ENCODE measurements around the gene ACKR4. TPM values are rescaled to one million over a fixed set of nuclear protein-coding genes. Genes with fewer than 3 reads are reported as not detected.
"Not testable (repeated sequence)": the region's sequence is repeated elsewhere in the genome, so short reads cannot be mapped to it uniquely, and the experiment has no call there.

Gene ACKR4
- total and polyA plus RNA-seq, 2 donors (not counting 1 experiment from before 2014, with no cell fraction given) = 0.15 to 0.21 TPM

DNA sequence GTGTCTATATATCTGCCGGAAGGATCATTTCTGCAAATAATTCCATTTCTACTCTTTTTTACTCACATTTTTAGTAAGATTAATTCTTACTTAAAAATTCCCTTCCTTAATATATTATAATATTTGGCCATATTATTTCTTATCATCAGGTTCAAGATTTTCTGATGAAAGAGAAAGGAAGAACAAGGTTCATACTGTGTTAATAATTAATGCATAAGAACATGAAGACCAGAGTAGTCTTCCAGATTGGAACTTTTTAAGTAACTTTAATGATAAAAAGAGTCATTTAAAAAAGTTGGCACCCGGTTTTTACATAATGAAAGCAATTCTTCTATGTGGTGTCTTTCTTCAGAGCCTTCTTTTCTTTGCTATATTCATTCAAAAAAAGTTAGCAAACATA lies 590 bp downstream of the ACKR4 start:
- ChIA-PET POLR2A (no interaction called here), CTCF (no interaction called here)
- no peaks in the 10 kb centered on the region for H4K20me1 ChIP-seq (ENCODE audit: control insufficient read depth, insufficient read depth, low read length, poor library complexity, severe bottlenecking)
- H3K27me3 ChIP-seq (replicated peaks in 1 of 4; ENCODE audit: control extremely low read depth in 1 of 4, control insufficient read depth in 3 of 4, insufficient read depth in 4 of 4, low read length in 3 of 4) = no peaks in the 10 kb centered on the region
- H3K4me1 ChIP-seq (ENCODE audit: control insufficient read depth in 2 of 2, insufficient read depth in 2 of 2, low read length in 2 of 2) = no peaks in the 10 kb centered on the region
- no peak overlapping the region for H3K4me3 ChIP-seq (ENCODE audit: control extremely low read depth in 1 of 5, extremely low read depth in 1 of 5, insufficient read depth in 1 of 5, low read depth in 2 of 5, low read length in 4 of 5)
- H3K4me2 ChIP-seq (replicated peaks; ENCODE audit: low read depth, low read length, poor library complexity, severe bottlenecking) = no peak overlapping the region
- Mint-ChIP-seq H3K4me3 (no peak overlapping the region), H3K9me3 (ENCODE audit: insufficient read depth) (no peaks in the 10 kb centered on the region), H3K27me3 (no peaks in the 10 kb centered on the region), H3K27ac (no peak overlapping the region), H3K4me1 (no peaks in the 10 kb centered on the region)
- ATAC-seq (ENCODE audit: low read depth) (no peak), DNase-seq (no peak)
- H2AFZ ChIP-seq (ENCODE audit: insufficient read depth, low read depth, low read length, poor library complexity, severe bottlenecking) = no peak overlapping the region
- H3K9ac ChIP-seq (ENCODE audit: low read length) = no peak overlapping the region
- TF ChIP-seq, protein P1, sequence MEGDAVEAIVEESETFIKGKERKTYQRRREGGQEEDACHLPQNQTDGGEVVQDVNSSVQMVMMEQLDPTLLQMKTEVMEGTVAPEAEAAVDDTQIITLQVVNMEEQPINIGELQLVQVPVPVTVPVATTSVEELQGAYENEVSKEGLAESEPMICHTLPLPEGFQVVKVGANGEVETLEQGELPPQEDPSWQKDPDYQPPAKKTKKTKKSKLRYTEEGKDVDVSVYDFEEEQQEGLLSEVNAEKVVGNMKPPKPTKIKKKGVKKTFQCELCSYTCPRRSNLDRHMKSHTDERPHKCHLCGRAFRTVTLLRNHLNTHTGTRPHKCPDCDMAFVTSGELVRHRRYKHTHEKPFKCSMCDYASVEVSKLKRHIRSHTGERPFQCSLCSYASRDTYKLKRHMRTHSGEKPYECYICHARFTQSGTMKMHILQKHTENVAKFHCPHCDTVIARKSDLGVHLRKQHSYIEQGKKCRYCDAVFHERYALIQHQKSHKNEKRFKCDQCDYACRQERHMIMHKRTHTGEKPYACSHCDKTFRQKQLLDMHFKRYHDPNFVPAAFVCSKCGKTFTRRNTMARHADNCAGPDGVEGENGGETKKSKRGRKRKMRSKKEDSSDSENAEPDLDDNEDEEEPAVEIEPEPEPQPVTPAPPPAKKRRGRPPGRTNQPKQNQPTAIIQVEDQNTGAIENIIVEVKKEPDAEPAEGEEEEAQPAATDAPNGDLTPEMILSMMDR (IDR thresholded peaks at IDR 0.05) = no peak
- no peak for TF ChIP-seq EZH2 (IDR thresholded peaks at IDR 0.05; ENCODE audit: borderline replicate concordance, insufficient read depth, low read depth, low read length, poor library complexity, severe bottlenecking)
- H3K9me3 ChIP-seq (ENCODE audit: control extremely low read depth in 1 of 3, control insufficient read depth in 2 of 3, insufficient read depth in 1 of 3, low read length in 2 of 3) = no peaks in the 10 kb centered on the region
- intact Hi-C loops (cut with micrococcal nuclease) = no loop called here
- no peaks in the 10 kb centered on the region for H3K79me2 ChIP-seq (ENCODE audit: control insufficient read depth, insufficient read depth, low read length)
- H3K36me3 ChIP-seq (replicated peaks in 1 of 2; ENCODE audit: control extremely low read depth in 1 of 2, control insufficient read depth in 1 of 2, extremely low read depth in 1 of 2, insufficient read depth in 2 of 2, low read length in 1 of 2) = no peaks in the 10 kb centered on the region
- WGBS (ENCODE audit: insufficient coverage) = no CpG with 5 or more reads among the region's 2 CpGs
- no peak overlapping the region for H3K27ac ChIP-seq (ENCODE audit: low read length in 2 of 2)

DNA sequence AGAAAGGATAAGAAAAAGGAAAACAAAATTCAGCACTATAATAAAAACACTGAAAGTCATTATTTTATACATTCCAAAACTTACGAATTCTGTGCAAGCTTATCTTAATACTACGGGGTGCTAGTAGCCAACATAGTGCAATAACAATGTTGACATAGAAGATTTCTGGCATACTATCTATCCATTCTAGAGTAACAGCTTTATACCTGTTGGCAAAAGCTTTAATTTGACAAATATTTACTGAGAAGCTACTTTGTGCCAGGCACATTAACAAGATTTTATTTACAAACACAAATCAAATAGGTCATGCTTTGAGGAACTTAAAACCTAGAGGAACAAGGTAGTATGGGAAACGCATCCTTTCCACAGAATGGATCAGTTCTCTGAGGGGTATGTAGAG lies 1.1 kb downstream of the ACKR4 start:
- Histone ChIP-seq H3K9ac (ENCODE audit: low read length) (no peak overlapping the region), H3K4me1 (ENCODE audit: control insufficient read depth in 2 of 2, insufficient read depth in 2 of 2, low read length in 2 of 2) (no peaks in the 10 kb centered on the region), H3K27ac (ENCODE audit: low read length in 2 of 2) (no peak overlapping the region), H3K4me3 (ENCODE audit: control extremely low read depth in 1 of 5, extremely low read depth in 1 of 5, insufficient read depth in 1 of 5, low read depth in 2 of 5, low read length in 4 of 5) (no peak overlapping the region), H2AFZ (ENCODE audit: insufficient read depth, low read depth, low read length, poor library complexity, severe bottlenecking) (no peak overlapping the region), H3K27me3 (replicated peaks in 1 of 4; ENCODE audit: control extremely low read depth in 1 of 4, control insufficient read depth in 3 of 4, insufficient read depth in 4 of 4, low read length in 3 of 4) (no peaks in the 10 kb centered on the region), H3K4me2 (replicated peaks; ENCODE audit: low read depth, low read length, poor library complexity, severe bottlenecking) (no peak overlapping the region), H3K79me2 (ENCODE audit: control insufficient read depth, insufficient read depth, low read length) (no peaks in the 10 kb centered on the region), H3K36me3 (replicated peaks in 1 of 2; ENCODE audit: control extremely low read depth in 1 of 2, control insufficient read depth in 1 of 2, extremely low read depth in 1 of 2, insufficient read depth in 2 of 2, low read length in 1 of 2) (peaks cover 0 to 3% of the 10 kb centered on the region in 2 experiments), H3K9me3 (ENCODE audit: control extremely low read depth in 1 of 3, control insufficient read depth in 2 of 3, insufficient read depth in 1 of 3, low read length in 2 of 3) (no peaks in the 10 kb centered on the region), H4K20me1 (ENCODE audit: control insufficient read depth, insufficient read depth, low read length, poor library complexity, severe bottlenecking) (no peaks in the 10 kb centered on the region)
- H3K27ac Mint-ChIP-seq = no peak overlapping the region
- no peak for ATAC-seq (ENCODE audit: low read depth)
- no peaks in the 10 kb centered on the region for H3K27me3 Mint-ChIP-seq
- H3K4me1 Mint-ChIP-seq = no peaks in the 10 kb centered on the region
- intact Hi-C loops (cut with micrococcal nuclease) = no loop called here
- WGBS (ENCODE audit: insufficient coverage) = 100% methylated on average over 1 of the region's 3 CpGs
- POLR2A ChIA-PET = no interaction called here
- no peak overlapping the region for H3K4me3 Mint-ChIP-seq
- no peaks in the 10 kb centered on the region for H3K9me3 Mint-ChIP-seq (ENCODE audit: insufficient read depth)
- no peak for DNase-seq
- CTCF ChIA-PET = no interaction called here
- no peak for TF ChIP-seq EZH2 (IDR thresholded peaks at IDR 0.05; ENCODE audit: borderline replicate concordance, insufficient read depth, low read depth, low read length, poor library complexity, severe bottlenecking)

DNA sequence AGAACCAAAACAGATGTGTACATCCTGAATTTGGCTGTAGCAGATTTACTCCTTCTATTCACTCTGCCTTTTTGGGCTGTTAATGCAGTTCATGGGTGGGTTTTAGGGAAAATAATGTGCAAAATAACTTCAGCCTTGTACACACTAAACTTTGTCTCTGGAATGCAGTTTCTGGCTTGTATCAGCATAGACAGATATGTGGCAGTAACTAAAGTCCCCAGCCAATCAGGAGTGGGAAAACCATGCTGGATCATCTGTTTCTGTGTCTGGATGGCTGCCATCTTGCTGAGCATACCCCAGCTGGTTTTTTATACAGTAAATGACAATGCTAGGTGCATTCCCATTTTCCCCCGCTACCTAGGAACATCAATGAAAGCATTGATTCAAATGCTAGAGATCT lies 3.5 kb downstream of the ACKR4 start:
- H3K79me2 ChIP-seq (ENCODE audit: control insufficient read depth, insufficient read depth, low read length); H3K9me3 ChIP-seq (ENCODE audit: control extremely low read depth in 1 of 3, control insufficient read depth in 2 of 3, insufficient read depth in 1 of 3, low read length in 2 of 3); H3K27ac Mint-ChIP-seq; H3K4me1 Mint-ChIP-seq; DNase-seq; H3K4me3 ChIP-seq (ENCODE audit: control extremely low read depth in 1 of 5, extremely low read depth in 1 of 5, insufficient read depth in 1 of 5, low read depth in 2 of 5, low read length in 4 of 5); H3K4me2 ChIP-seq (replicated peaks; ENCODE audit: low read depth, low read length, poor library complexity, severe bottlenecking); CTCF ChIA-PET; H3K27me3 ChIP-seq (replicated peaks in 1 of 4; ENCODE audit: control extremely low read depth in 1 of 4, control insufficient read depth in 3 of 4, insufficient read depth in 4 of 4, low read length in 3 of 4); H2AFZ ChIP-seq (ENCODE audit: insufficient read depth, low read depth, low read length, poor library complexity, severe bottlenecking); H3K4me3 Mint-ChIP-seq; H3K9ac ChIP-seq (ENCODE audit: low read length); intact Hi-C loops (cut with micrococcal nuclease); H3K27me3 Mint-ChIP-seq; POLR2A ChIA-PET; ATAC-seq (ENCODE audit: low read depth); H3K9me3 Mint-ChIP-seq (ENCODE audit: insufficient read depth); H4K20me1 ChIP-seq (ENCODE audit: control insufficient read depth, insufficient read depth, low read length, poor library complexity, severe bottlenecking); H3K4me1 ChIP-seq (ENCODE audit: control insufficient read depth in 2 of 2, insufficient read depth in 2 of 2, low read length in 2 of 2); H3K27ac ChIP-seq (ENCODE audit: low read length in 2 of 2); H3K36me3 ChIP-seq (replicated peaks in 1 of 2; ENCODE audit: control extremely low read depth in 1 of 2, control insufficient read depth in 1 of 2, extremely low read depth in 1 of 2, insufficient read depth in 2 of 2, low read length in 1 of 2): not testable (repeated sequence)
- WGBS (ENCODE audit: insufficient coverage) = no CpG with 5 or more reads among the region's 1 CpG

All from B cell (primary cell).